LNCaP clone FGC (cell line): Measurements from ENCODE around the gene SPRY1.

ENCODE experiments used
- DNase-seq: peaks from one replicate; pipeline ENCODE4 v3.0.0-alpha.2; 2011; ENCODE audit warnings: low read depth
- H3K4me3 ChIP-seq: 2 replicates; pipeline ENCODE4 v1.5.1; 2011; ENCODE audit warnings: mild to moderate bottlenecking, low read depth, low read length, control low read depth
- CTCF ChIP-seq: IDR thresholded peaks from 2 replicates; pipeline ENCODE4 v1.5.1; 2012; ENCODE audit warnings: mild to moderate bottlenecking; ENCODE audit not compliant: control insufficient read depth, insufficient read depth; ENCODE audit errors: extremely low read depth

SPRY1 gene

GRCh38 chr4:123415576-123415975 is 19.0 kb downstream of the SPRY1 start:
- no peak for TF ChIP-seq CTCF
- DNase-seq = no peak
- no peak overlapping the region for H3K4me3 ChIP-seq

DNA sequence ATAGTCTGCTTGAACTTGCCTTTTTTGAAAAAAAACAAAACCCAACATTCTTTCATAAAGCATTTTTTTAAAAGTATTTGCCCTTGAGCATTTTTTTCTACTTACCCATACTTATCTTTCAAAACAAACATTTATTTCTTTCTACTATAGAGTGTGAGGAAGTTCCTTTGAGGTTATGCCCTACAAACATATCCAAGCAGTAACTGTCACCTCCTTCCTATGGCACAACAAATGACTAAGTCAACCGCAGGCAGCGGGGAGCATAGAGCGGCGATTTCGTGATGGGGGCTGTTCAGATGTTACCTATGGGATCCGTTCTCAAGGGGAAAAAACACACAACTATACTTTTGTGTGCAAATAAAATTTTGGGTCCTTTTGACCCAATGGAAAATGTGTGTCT is 19.4 kb downstream of the SPRY1 start:
- TF ChIP-seq CTCF = no peak
- no peak overlapping the region for H3K4me3 ChIP-seq
- DNase-seq = no peak

DNA sequence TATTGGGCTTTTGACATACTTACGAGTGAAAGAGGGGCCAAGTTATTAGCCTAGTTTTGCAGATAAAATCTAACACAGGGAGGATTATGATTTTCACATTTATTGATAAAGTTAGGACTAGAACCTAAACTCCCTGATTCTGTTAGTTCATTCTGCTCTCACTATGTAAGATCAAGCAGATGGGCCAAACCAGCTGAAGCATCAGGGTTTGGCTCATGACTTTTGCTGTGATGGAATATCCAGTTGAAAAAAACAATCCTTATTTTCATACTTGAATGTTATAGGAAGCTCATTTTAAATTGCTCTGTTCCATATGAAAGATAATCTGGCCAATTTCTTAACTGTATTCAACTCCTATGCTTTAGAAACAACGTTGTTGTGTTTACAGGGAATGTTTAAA is 21.2 kb downstream of the SPRY1 start:
- DNase-seq = no peak
- H3K4me3 ChIP-seq = no peak overlapping the region
- no peak for TF ChIP-seq CTCF

- H3K4me3 ChIP-seq = no peak overlapping the region
- TF ChIP-seq CTCF = no peak
- DNase-seq = no peak
These were observed 21.8 kb downstream of the SPRY1 start for GRCh38 chr4:123418351-123418931.

DNA sequence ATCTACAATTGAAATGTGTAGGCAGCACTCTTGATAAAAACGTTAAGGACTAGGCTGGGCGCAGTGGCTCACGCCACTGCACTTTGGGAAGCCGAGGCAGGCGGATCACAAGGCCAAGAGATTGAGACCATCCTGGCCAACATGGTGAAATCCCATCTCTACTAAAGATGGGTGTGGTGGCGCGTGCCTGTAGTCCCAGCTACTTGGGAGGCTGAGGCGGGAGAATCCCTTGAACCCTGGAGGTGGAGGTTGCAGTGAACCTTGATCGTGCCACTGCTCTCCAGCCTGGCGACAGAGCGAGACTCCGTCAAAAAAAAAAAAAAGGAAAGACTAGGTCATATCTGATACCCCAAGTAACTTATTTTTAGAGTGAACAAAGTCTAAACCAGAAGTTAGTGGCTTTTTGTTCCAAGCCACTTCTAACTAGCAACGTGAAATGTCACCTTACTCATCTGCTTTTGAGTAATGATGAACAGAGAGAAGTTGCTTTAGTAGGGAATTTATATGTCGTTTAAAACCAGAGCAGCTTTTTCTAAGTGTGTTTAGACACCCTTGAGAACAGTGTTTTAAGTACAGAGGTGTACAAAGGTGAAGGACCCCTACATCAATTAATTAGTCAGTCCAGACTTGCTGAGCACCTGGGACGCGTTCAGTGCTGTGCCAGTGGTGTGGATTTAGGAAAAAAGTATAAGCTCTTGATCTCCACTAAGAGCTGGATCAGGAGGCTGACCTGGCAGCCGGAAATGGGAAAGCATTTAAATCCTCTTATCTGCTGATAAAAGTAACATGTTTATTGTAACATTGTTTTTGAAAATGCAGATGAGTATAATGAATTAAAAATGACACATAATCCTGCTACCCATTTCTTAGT is 23.5 kb downstream of the SPRY1 start:
- DNase-seq = no peak
- no peak overlapping the region for H3K4me3 ChIP-seq
- TF ChIP-seq CTCF = no peak

DNA sequence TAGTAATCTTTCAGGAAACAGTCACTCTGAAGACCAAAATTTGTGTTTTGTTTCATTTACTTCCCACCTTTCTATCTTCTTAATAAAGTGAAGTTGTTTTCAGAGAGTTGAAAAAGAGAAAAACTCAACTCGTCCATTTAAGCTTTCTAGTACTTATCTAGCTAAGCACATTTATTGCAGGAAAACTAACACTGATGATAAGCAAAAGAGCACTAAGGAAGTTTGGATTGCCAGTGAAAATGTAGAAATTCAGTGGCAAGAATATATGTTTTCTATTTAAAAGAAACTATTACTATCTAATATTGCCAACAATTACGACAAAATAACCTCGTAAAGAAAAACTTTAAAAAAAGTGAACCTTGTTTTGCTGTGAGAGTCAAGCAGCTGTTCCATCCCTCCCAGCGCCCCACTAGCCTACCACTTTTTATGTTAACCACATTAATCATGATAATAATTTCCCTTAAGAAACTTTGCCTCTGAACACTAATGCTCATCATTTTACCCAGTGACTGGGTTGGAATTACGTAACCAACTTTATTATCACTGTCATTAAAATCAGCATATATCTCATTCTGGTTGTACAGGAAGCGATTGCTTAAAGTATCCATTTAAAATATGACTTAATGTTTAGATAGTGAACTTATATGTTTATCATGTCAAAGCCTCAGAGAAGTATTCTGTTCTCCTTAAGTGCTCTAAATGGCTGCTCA is 24.8 kb downstream of the SPRY1 start:
- H3K4me3 ChIP-seq = no peak overlapping the region
- no peak for TF ChIP-seq CTCF
- peak; percentile 28 for DNase-seq
